ENCODE measurements around the gene FBXO31. TPM values are rescaled to one million over a fixed set of nuclear protein-coding genes. Genes with fewer than 3 reads are reported as not detected.
A peak's percentile ranks its signal among the peaks of the same experiment; 100 is the strongest.

FBXO31 gene
- total and polyA plus RNA-seq, 2 donors (not counting 1 experiment from before 2014, with no cell fraction given), result 17.8 to 32.9 TPM

DNA sequence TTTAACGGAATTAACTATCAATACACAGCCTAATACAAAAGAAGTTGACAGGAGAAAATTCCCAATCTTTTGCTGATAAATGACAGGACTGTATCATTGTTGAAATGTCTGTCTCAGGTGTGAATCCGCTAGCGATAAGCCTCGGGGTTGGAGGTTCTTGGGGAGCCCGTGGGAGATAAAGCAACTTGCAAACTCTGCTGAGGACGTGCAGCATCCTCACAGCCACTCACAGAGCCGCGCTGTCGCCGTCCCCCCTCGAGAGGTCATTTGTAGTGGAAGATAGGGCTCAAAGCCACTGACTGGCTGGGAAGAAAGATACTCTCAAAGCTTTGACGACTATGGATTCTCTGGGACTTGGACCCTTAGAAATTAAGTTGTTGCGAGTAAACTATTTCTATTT, 25.6 kb upstream of the FBXO31 start:
- no peak overlapping the region for H3K9ac ChIP-seq (ENCODE audit: low read length)

DNA sequence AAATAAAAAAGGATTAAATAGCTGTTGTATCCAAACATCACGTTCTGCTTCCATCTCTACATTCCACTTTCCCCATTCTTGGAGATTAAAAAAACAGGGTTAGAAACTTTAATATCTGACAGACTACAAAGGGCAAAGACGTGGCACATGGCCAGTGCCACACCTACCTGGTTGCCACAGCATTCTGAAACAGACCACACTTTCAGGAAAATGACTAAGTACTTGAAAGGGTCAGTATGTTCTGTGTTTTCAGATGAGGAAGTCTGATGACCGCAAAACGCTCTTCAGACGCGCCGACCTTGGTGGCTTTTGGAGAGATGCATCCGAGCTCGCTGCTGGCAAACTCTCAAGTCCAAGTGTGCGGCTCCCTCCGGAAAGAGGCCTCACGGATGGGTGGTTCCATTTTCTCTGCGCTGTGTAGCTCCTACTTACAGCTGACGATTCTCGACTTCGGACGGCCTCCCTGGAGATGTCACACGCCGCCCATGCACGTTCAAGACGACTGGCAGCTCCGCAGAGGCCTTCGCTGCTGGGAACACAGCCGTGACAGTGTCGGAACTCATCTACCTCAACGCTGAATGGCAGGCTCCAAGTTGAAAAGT, 24.0 kb upstream of the FBXO31 start:
- Mint-ChIP-seq H3K27me3 (no peaks in the 10 kb centered on the region), H3K4me1 (peaks cover 4% of the 10 kb centered on the region), H3K27ac (peak overlapping the region; percentile 26), H3K9me3 (ENCODE audit: insufficient read depth) (no peaks in the 10 kb centered on the region), H3K4me3 (peak overlapping the region; percentile 45)
- H4K20me1 ChIP-seq (ENCODE audit: control insufficient read depth, insufficient read depth, low read length, poor library complexity, severe bottlenecking), result no peaks in the 10 kb centered on the region
- no peak overlapping the region for H3K9ac ChIP-seq (ENCODE audit: low read length)
- no peak overlapping the region for H3K4me2 ChIP-seq (replicated peaks; ENCODE audit: low read depth, low read length, poor library complexity, severe bottlenecking)
- no peak overlapping the region for H2AFZ ChIP-seq (ENCODE audit: insufficient read depth, low read depth, low read length, poor library complexity, severe bottlenecking)
- ChIA-PET POLR2A (no interaction called here), CTCF (interaction anchor here (0.5 to 1.1 kb wide), 3 partner anchors 9 to 94 kb away, joined by 3 to 6 read pairs (median 4); no protein-coding TSS in a partner anchor)
- H3K4me3 ChIP-seq (ENCODE audit: control extremely low read depth in 1 of 5, extremely low read depth in 1 of 5, insufficient read depth in 1 of 5, low read depth in 2 of 5, low read length in 4 of 5), result no peak overlapping the region
- no peaks in the 10 kb centered on the region for H3K79me2 ChIP-seq (ENCODE audit: control insufficient read depth, insufficient read depth, low read length)
- intact Hi-C loops (cut with micrococcal nuclease), result no loop called here
- peaks cover 13 to 27% of the 10 kb centered on the region in 2 experiments for H3K36me3 ChIP-seq (replicated peaks in 1 of 2; ENCODE audit: control extremely low read depth in 1 of 2, control insufficient read depth in 1 of 2, extremely low read depth in 1 of 2, insufficient read depth in 2 of 2, low read length in 1 of 2)
- WGBS (ENCODE audit: insufficient coverage), result 84% methylated on average over 23 of the region's 26 CpGs
- H3K27me3 ChIP-seq (replicated peaks in 1 of 4; ENCODE audit: control extremely low read depth in 1 of 4, control insufficient read depth in 3 of 4, insufficient read depth in 4 of 4, low read length in 3 of 4), result no peaks in the 10 kb centered on the region
- H3K4me1 ChIP-seq (ENCODE audit: control insufficient read depth in 2 of 2, insufficient read depth in 2 of 2, low read length in 2 of 2), result no peaks in the 10 kb centered on the region
- no peaks in the 10 kb centered on the region for H3K9me3 ChIP-seq (ENCODE audit: control extremely low read depth in 1 of 3, control insufficient read depth in 2 of 3, insufficient read depth in 1 of 3, low read length in 2 of 3)
- DNase-seq (peak; percentile 34), ATAC-seq (ENCODE audit: low read depth) (peak; percentile 43)
- TF ChIP-seq, protein P1, sequence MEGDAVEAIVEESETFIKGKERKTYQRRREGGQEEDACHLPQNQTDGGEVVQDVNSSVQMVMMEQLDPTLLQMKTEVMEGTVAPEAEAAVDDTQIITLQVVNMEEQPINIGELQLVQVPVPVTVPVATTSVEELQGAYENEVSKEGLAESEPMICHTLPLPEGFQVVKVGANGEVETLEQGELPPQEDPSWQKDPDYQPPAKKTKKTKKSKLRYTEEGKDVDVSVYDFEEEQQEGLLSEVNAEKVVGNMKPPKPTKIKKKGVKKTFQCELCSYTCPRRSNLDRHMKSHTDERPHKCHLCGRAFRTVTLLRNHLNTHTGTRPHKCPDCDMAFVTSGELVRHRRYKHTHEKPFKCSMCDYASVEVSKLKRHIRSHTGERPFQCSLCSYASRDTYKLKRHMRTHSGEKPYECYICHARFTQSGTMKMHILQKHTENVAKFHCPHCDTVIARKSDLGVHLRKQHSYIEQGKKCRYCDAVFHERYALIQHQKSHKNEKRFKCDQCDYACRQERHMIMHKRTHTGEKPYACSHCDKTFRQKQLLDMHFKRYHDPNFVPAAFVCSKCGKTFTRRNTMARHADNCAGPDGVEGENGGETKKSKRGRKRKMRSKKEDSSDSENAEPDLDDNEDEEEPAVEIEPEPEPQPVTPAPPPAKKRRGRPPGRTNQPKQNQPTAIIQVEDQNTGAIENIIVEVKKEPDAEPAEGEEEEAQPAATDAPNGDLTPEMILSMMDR (IDR thresholded peaks at IDR 0.05), result no peak
- no peak for TF ChIP-seq EZH2 (IDR thresholded peaks at IDR 0.05; ENCODE audit: borderline replicate concordance, insufficient read depth, low read depth, low read length, poor library complexity, severe bottlenecking)
- no peak overlapping the region for H3K27ac ChIP-seq (ENCODE audit: low read length in 2 of 2)

More for the DNA sequence above, 25.6 kb upstream of the FBXO31 start:
- H2AFZ ChIP-seq (ENCODE audit: insufficient read depth, low read depth, low read length, poor library complexity, severe bottlenecking), result no peak overlapping the region
- H3K36me3 ChIP-seq (replicated peaks in 1 of 2; ENCODE audit: control extremely low read depth in 1 of 2, control insufficient read depth in 1 of 2, extremely low read depth in 1 of 2, insufficient read depth in 2 of 2, low read length in 1 of 2), result peaks cover 7 to 16% of the 10 kb centered on the region in 2 experiments
- ATAC-seq (ENCODE audit: low read depth), result no peak
- ChIA-PET CTCF (no interaction called here), POLR2A (no interaction called here)
- no peaks in the 10 kb centered on the region for H3K27me3 ChIP-seq (replicated peaks in 1 of 4; ENCODE audit: control extremely low read depth in 1 of 4, control insufficient read depth in 3 of 4, insufficient read depth in 4 of 4, low read length in 3 of 4)
- no peak overlapping the region for H3K27ac ChIP-seq (ENCODE audit: low read length in 2 of 2)
- no peak for TF ChIP-seq EZH2 (IDR thresholded peaks at IDR 0.05; ENCODE audit: borderline replicate concordance, insufficient read depth, low read depth, low read length, poor library complexity, severe bottlenecking)
- TF ChIP-seq, protein P1 (IDR thresholded peaks at IDR 0.05), result no peak
- 95% methylated on average over 12 of the region's 13 CpGs for WGBS (ENCODE audit: insufficient coverage)
- H3K4me2 ChIP-seq (replicated peaks; ENCODE audit: low read depth, low read length, poor library complexity, severe bottlenecking), result no peak overlapping the region
- H3K9me3 ChIP-seq (ENCODE audit: control extremely low read depth in 1 of 3, control insufficient read depth in 2 of 3, insufficient read depth in 1 of 3, low read length in 2 of 3), result no peaks in the 10 kb centered on the region
- intact Hi-C loops (cut with micrococcal nuclease), result no loop called here
- no peaks in the 10 kb centered on the region for H4K20me1 ChIP-seq (ENCODE audit: control insufficient read depth, insufficient read depth, low read length, poor library complexity, severe bottlenecking)
- no peaks in the 10 kb centered on the region for H3K9me3 Mint-ChIP-seq (ENCODE audit: insufficient read depth)
- peaks cover 4% of the 10 kb centered on the region for H3K4me1 Mint-ChIP-seq
- H3K4me1 ChIP-seq (ENCODE audit: control insufficient read depth in 2 of 2, insufficient read depth in 2 of 2, low read length in 2 of 2), result no peaks in the 10 kb centered on the region
- DNase-seq, result no peak
- no peaks in the 10 kb centered on the region for H3K27me3 Mint-ChIP-seq
- no peak overlapping the region for H3K27ac Mint-ChIP-seq
- no peaks in the 10 kb centered on the region for H3K79me2 ChIP-seq (ENCODE audit: control insufficient read depth, insufficient read depth, low read length)
- no peak overlapping the region for H3K4me3 ChIP-seq (ENCODE audit: control extremely low read depth in 1 of 5, extremely low read depth in 1 of 5, insufficient read depth in 1 of 5, low read depth in 2 of 5, low read length in 4 of 5)
- H3K4me3 Mint-ChIP-seq, result no peak overlapping the region
